OCI-LY1 (cell line): ENCODE measurements around the gene PACS2.

ENCODE experiments used
- H2AFZ ChIP-seq: fragments of 200-600 bp; sonication (generic), shearing (Covaris generic); 2 replicates; pipeline ENCODE4 v1.6.0; 2014; ENCODE audit warnings: antibody characterized with exemption, mild to moderate bottlenecking, low read length
- H3F3A ChIP-seq: fragments of 200-600 bp; sonication (generic), shearing (Covaris generic); 2 replicates; pipeline ENCODE4 v1.6.0; 2014; ENCODE audit warnings: mild to moderate bottlenecking, antibody characterized with exemption, low read length, moderate library complexity; ENCODE audit not compliant: insufficient read depth
- H3K27ac ChIP-seq: fragments of 200-600 bp; sonication (generic); 2 replicates; pipeline ENCODE4 v1.5.1; 2014; ENCODE audit warnings: low read length, mixed run types, mild to moderate bottlenecking, low read depth; ENCODE audit not compliant: poor library complexity, severe bottlenecking
- H3K27me3 ChIP-seq: fragments of 200-600 bp; sonication (generic); 2 replicates; pipeline ENCODE4 v1.6.0; 2014; ENCODE audit warnings: antibody characterized with exemption, mild to moderate bottlenecking, low read length, moderate library complexity; ENCODE audit not compliant: insufficient read depth
- H3K36me3 ChIP-seq: fragments of 200-600 bp; sonication (generic); 2 replicates; pipeline ENCODE4 v1.6.1; 2014; ENCODE audit warnings: mild to moderate bottlenecking, antibody characterized with exemption, low read length, moderate library complexity, mixed read lengths; ENCODE audit not compliant: insufficient read depth
- H3K4me1 ChIP-seq: fragments of 200-600 bp; sonication (generic); 2 replicates; pipeline ENCODE4 v1.5.1; 2014; ENCODE audit warnings: mild to moderate bottlenecking, low read length, moderate library complexity; ENCODE audit not compliant: insufficient read depth, severe bottlenecking
- H3K4me2 ChIP-seq: fragments of 200-600 bp; sonication (generic), shearing (Covaris generic); 2 replicates; pipeline ENCODE4 v1.6.1; 2014; ENCODE audit warnings: low read length
- H3K4me3 ChIP-seq: fragments of 200-600 bp; sonication (generic); 2 replicates; pipeline ENCODE4 v1.5.1; 2014; ENCODE audit warnings: low read length, low read depth, mild to moderate bottlenecking, mixed read lengths; ENCODE audit not compliant: poor library complexity, severe bottlenecking
- H3K79me2 ChIP-seq: fragments of 200-600 bp; shearing (Covaris generic); 2 replicates; pipeline ENCODE4 v1.6.1; 2016; ENCODE audit warnings: mixed run types, low read length, mixed read lengths; ENCODE audit not compliant: insufficient read depth
- H3K9ac ChIP-seq: fragments of 200-600 bp; sonication (generic), shearing (Covaris generic); 2 replicates; pipeline ENCODE4 v1.6.1; 2014; ENCODE audit warnings: mild to moderate bottlenecking, low read length, mixed read lengths
- H3K9me2 ChIP-seq: fragments of 200-600 bp; sonication (generic), shearing (Covaris generic); 2 replicates; pipeline ENCODE4 v1.6.1; 2014; ENCODE audit warnings: low read depth, mild to moderate bottlenecking, low read length, mixed read lengths
- H3K9me3 ChIP-seq: fragments of 200-600 bp; shearing (Covaris generic); 2 replicates; pipeline ENCODE4 v1.6.1; 2014; ENCODE audit warnings: low read length, mixed read lengths
- H4K20me1 ChIP-seq: fragments of 200-600 bp; sonication (generic), shearing (Covaris generic); 2 replicates; pipeline ENCODE4 v1.6.0; 2016; ENCODE audit warnings: mild to moderate bottlenecking, low read length; ENCODE audit not compliant: insufficient read depth
- EZH2 ChIP-seq: fragments of 200-600 bp; sonication (generic), shearing (Covaris generic); IDR thresholded peaks from 2 replicates; pipeline ENCODE4 v1.8.0; 2017; ENCODE audit warnings: borderline replicate concordance, mixed run types, mild to moderate bottlenecking, antibody characterized with exemption, low read length, moderate library complexity, mixed read lengths
- TF ChIP-seq, protein P1 (sequence below): fragments of 200-600 bp; sonication (generic), shearing (Covaris generic); IDR thresholded peaks from 2 replicates; pipeline ENCODE4 v1.5.1; 2017; ENCODE audit warnings: mild to moderate bottlenecking, antibody characterized with exemption, low read length, moderate library complexity, mixed read lengths

Gene PACS2

DNA sequence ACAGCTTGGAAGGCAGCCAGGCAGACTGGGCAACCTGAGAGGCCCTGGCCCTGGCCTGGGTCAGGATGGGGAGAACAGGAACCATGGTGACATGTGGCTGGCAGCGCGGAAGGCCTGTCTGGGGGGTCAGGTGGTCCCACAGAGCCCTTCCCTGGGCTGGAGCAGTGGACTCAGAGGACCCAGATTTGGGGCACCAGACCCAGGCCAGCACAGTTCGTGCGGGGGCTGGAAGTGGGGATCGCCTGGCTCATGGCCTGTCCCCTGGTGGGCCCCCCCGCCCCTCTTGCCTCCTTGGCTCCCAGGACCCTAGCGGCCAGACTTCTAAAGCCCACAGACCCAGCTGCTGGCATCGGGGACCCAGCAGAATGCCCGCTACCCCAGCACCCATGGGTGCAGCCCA is 126.4 kb downstream of the PACS2 start:
- H4K20me1 ChIP-seq = no peaks in the 10 kb centered on the region
- H3K9me2 ChIP-seq = no peaks in the 10 kb centered on the region
- peaks cover 4% of the 10 kb centered on the region for H3K9me3 ChIP-seq
- no peak overlapping the region for H3K4me3 ChIP-seq
- peaks cover 6% of the 10 kb centered on the region; the same call in 1 of the 2 replicates for H3F3A ChIP-seq
- H3K4me1 ChIP-seq = no peaks in the 10 kb centered on the region
- no peak overlapping the region for H3K4me2 ChIP-seq
- H3K9ac ChIP-seq = no peak overlapping the region
- H3K79me2 ChIP-seq = peaks cover 22% of the 10 kb centered on the region
- TF ChIP-seq, protein P1, sequence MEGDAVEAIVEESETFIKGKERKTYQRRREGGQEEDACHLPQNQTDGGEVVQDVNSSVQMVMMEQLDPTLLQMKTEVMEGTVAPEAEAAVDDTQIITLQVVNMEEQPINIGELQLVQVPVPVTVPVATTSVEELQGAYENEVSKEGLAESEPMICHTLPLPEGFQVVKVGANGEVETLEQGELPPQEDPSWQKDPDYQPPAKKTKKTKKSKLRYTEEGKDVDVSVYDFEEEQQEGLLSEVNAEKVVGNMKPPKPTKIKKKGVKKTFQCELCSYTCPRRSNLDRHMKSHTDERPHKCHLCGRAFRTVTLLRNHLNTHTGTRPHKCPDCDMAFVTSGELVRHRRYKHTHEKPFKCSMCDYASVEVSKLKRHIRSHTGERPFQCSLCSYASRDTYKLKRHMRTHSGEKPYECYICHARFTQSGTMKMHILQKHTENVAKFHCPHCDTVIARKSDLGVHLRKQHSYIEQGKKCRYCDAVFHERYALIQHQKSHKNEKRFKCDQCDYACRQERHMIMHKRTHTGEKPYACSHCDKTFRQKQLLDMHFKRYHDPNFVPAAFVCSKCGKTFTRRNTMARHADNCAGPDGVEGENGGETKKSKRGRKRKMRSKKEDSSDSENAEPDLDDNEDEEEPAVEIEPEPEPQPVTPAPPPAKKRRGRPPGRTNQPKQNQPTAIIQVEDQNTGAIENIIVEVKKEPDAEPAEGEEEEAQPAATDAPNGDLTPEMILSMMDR = no peak
- H3K36me3 ChIP-seq = peaks cover 54% of the 10 kb centered on the region
- no peaks in the 10 kb centered on the region for H3K27me3 ChIP-seq
- H2AFZ ChIP-seq = no peak overlapping the region
- no peak overlapping the region for H3K27ac ChIP-seq

DNA sequence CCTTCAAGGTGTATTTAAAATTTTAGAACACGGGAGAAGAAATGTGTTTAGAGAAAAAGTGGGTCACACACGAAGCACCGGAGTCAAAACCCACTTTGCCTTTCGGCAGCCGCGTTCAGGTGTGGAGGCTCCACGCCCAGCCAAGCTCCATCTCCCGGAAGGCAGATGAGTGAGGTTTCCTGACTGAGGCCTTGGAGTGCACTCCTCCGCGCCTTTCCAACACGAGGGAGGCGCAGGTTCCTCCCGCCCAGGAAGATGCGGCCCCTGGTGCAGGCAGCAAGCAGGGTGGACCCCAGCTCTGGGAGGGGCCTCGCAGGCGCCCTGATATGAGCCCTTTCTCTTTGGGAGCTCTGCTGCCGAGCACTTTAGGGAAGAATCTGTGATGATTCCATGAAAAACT is 127.6 kb downstream of the PACS2 start:
- H3K27me3 ChIP-seq = no peaks in the 10 kb centered on the region
- no peaks in the 10 kb centered on the region for H4K20me1 ChIP-seq
- TF ChIP-seq EZH2 = no peak
- TF ChIP-seq, protein P1 = no peak
- no peaks in the 10 kb centered on the region for H3K9me2 ChIP-seq
- H3K79me2 ChIP-seq = peaks cover 11% of the 10 kb centered on the region; the same call in 1 of the 2 replicates
- H3K4me2 ChIP-seq = no peak overlapping the region
- no peaks in the 10 kb centered on the region for H3K9me3 ChIP-seq
- no peak overlapping the region for H2AFZ ChIP-seq
- no peak overlapping the region for H3K9ac ChIP-seq
- no peak overlapping the region for H3K4me3 ChIP-seq
- no peak overlapping the region for H3K27ac ChIP-seq
- peaks cover 44% of the 10 kb centered on the region for H3K36me3 ChIP-seq
- no peaks in the 10 kb centered on the region for H3K4me1 ChIP-seq
- H3F3A ChIP-seq = no peaks in the 10 kb centered on the region

DNA sequence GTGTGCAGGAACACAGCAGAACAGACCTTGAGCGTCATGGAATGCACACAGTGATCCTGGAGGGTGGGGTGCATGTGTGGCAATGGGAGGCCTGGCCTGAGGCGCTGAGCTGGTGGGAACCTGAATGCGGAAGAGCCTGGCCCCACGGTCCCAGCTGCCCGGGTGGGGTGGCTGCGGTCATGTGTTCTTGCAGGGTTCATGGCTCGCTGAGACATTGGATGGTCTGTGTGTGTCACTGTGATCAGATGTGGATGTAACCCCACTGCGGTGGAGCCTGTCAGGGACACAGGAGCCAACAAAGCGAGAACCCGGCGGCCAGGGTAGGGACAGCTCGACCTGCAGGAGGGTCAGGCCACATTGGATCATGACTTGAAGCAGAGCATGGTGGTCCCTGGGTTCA is 128.3 kb downstream of the PACS2 start:
- Histone ChIP-seq H3K36me3 (peaks cover 44% of the 10 kb centered on the region), H3K27ac (no peak overlapping the region), H3K9me3 (no peaks in the 10 kb centered on the region), H3K9ac (no peak overlapping the region), H3K4me2 (no peak overlapping the region), H3K79me2 (peaks cover 4% of the 10 kb centered on the region; the same call in 1 of the 2 replicates), H3K4me3 (no peak overlapping the region), H2AFZ (no peak overlapping the region), H3K4me1 (no peaks in the 10 kb centered on the region), H3F3A (no peaks in the 10 kb centered on the region), H4K20me1 (no peaks in the 10 kb centered on the region), H3K9me2 (no peaks in the 10 kb centered on the region), H3K27me3 (no peaks in the 10 kb centered on the region)
- TF ChIP-seq EZH2 = no peak
- TF ChIP-seq, protein P1 = no peak
